IPS DF 6.9 (cell line): Measurements from ENCODE around the gene L1CAM.

Experiments
- DNase-seq: peaks from one replicate; pipeline ENCODE4 v3.0.0-alpha.2; 2013; ENCODE audit warnings: low read depth, low spot score
- H3K27ac ChIP-seq: one replicate; pipeline ENCODE4 v1.5.1; 2013; ENCODE audit warnings: low read length, control low read depth
- H3K27me3 ChIP-seq: 2 replicates; pipeline ENCODE4 v1.6.1; 2013; ENCODE audit warnings: mild to moderate bottlenecking, low read length; ENCODE audit not compliant: control insufficient read depth, insufficient read depth
- H3K36me3 ChIP-seq: 2 replicates; pipeline ENCODE4 v1.6.1; 2013; ENCODE audit warnings: low read length; ENCODE audit not compliant: control insufficient read depth, insufficient read depth
- H3K4me1 ChIP-seq: 2 replicates; pipeline ENCODE4 v1.6.1; 2013; ENCODE audit warnings: low read length; ENCODE audit not compliant: control insufficient read depth, insufficient read depth
- H3K4me3 ChIP-seq: 2 replicates; pipeline ENCODE4 v1.5.1; 2013; ENCODE audit warnings: mild to moderate bottlenecking, low read length
- H3K9me3 ChIP-seq: 2 replicates; pipeline ENCODE4 v1.6.1; 2013; ENCODE audit warnings: low read length, inconsistent platforms; ENCODE audit not compliant: control insufficient read depth, insufficient read depth
- WGBS: extraction: QIAGEN DNeasy Blood & Tissue Kit; methylation state at CpG from one replicate; pipeline ENCODE4 v1.1.7; 2013; ENCODE audit warnings: mixed read lengths, missing lambda C conversion rate; ENCODE audit not compliant: insufficient read length, insufficient coverage; 5-methylcytosine and 5-hydroxymethylcytosine counted together

Gene L1CAM

DNA sequence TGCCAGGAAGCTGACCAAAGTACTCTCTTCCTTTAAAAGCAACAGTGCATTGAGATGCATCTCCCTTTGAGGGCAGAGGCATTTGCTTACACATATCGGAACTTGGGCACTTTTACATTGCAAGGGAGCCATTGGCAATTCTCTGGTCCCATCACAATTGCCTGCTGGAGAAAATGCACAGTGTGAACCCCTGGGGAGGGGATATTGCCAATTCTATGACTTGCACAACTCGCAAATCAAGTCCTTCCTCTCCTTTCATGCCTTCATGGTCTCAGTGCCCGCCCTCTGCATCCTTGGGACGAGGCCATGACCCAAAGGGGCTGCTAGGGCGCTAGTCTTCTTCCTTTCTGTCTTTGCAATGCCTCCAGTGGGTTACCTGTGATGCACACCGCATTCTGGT is 40.8 kb downstream of the L1CAM start:
- DNase-seq = peak; percentile 45
- H3K27me3 ChIP-seq = no peaks in the 10 kb centered on the region
- no peak overlapping the region for H3K4me3 ChIP-seq
- no peaks in the 10 kb centered on the region for H3K4me1 ChIP-seq
- H3K9me3 ChIP-seq = no peaks in the 10 kb centered on the region
- H3K36me3 ChIP-seq = no peaks in the 10 kb centered on the region
- H3K27ac ChIP-seq = peak overlapping the region; percentile 67
- WGBS = no CpG with 5 or more reads among the region's 6 CpGs

GRCh38 chrX:153844509-153845082 is 41.4 kb downstream of the L1CAM start:
- DNase-seq = peak; percentile 47
- no peaks in the 10 kb centered on the region for H3K36me3 ChIP-seq
- H3K4me3 ChIP-seq = no peak overlapping the region
- no peak overlapping the region for H3K27ac ChIP-seq
- H3K9me3 ChIP-seq = no peaks in the 10 kb centered on the region
- no CpG with 5 or more reads among the region's 6 CpGs for WGBS
- no peaks in the 10 kb centered on the region for H3K4me1 ChIP-seq
- no peaks in the 10 kb centered on the region for H3K27me3 ChIP-seq

- no CpG with 5 or more reads among the region's 6 CpGs for WGBS
- no peaks in the 10 kb centered on the region for H3K36me3 ChIP-seq
- no peaks in the 10 kb centered on the region for H3K27me3 ChIP-seq
- DNase-seq = no peak
- peaks cover 1% of the 10 kb centered on the region; the same call in 1 of the 2 replicates for H3K4me1 ChIP-seq
- H3K4me3 ChIP-seq = no peak overlapping the region
- no peaks in the 10 kb centered on the region for H3K9me3 ChIP-seq
- H3K27ac ChIP-seq = no peak overlapping the region
Observed at GRCh38 chrX:153836921-153837320, 49.1 kb downstream of the L1CAM start.

- peaks cover 2% of the 10 kb centered on the region; the same call in 1 of the 2 replicates for H3K4me1 ChIP-seq
- H3K9me3 ChIP-seq = no peaks in the 10 kb centered on the region
- H3K27ac ChIP-seq = no peak overlapping the region
- no peaks in the 10 kb centered on the region for H3K27me3 ChIP-seq
- H3K36me3 ChIP-seq = no peaks in the 10 kb centered on the region; the same call in 1 of the 2 replicates
- no peak for DNase-seq
- no peak overlapping the region for H3K4me3 ChIP-seq
- no CpG with 5 or more reads among the region's 10 CpGs for WGBS
Observed at GRCh38 chrX:153832728-153833127, 53.2 kb downstream of the L1CAM start.

DNA sequence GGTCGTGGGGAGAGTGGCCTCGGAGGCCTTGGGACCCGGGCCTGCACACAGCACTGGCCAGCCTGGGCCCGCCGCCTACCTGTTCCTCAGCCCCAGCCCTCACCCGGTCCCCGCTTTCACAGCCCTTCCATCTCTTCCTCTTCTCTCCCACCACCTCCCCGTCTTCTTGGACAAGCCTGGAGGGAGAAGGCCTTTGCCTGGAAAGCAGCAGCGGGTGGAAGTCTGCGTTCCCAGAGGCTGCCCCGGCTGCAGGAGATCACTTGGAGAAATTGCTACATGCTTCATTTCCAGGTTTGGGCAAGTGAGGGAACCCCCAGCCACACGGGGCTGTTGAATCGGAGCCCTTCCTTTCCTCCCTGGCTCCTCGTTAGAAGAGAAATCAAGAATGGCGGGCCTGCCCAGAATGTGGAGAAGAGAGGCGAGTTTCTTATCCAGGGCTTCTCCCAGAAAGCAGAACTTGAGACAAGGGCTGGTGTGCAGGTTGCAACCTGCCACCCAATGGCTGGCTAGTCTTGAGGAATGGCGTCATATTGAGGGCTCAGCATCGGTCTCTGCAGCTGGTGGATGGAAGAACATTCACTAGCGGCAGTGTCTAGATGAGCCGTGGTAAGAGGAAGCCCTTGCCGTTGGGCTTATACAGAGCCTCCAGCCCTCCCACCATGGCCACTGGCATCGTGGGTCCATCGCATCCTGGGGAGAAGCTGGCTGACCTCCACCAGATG is 54.4 kb downstream of the L1CAM start:
- no CpG with 5 or more reads among the region's 23 CpGs for WGBS
- Histone ChIP-seq H3K27me3 (no peaks in the 10 kb centered on the region), H3K4me3 (peak overlapping the region; percentile 6; the same call in 1 of the 2 replicates), H3K9me3 (no peaks in the 10 kb centered on the region), H3K36me3 (no peaks in the 10 kb centered on the region; the same call in 1 of the 2 replicates), H3K27ac (no peak overlapping the region), H3K4me1 (peaks cover 2% of the 10 kb centered on the region; the same call in 1 of the 2 replicates)
- no peak for DNase-seq

DNA sequence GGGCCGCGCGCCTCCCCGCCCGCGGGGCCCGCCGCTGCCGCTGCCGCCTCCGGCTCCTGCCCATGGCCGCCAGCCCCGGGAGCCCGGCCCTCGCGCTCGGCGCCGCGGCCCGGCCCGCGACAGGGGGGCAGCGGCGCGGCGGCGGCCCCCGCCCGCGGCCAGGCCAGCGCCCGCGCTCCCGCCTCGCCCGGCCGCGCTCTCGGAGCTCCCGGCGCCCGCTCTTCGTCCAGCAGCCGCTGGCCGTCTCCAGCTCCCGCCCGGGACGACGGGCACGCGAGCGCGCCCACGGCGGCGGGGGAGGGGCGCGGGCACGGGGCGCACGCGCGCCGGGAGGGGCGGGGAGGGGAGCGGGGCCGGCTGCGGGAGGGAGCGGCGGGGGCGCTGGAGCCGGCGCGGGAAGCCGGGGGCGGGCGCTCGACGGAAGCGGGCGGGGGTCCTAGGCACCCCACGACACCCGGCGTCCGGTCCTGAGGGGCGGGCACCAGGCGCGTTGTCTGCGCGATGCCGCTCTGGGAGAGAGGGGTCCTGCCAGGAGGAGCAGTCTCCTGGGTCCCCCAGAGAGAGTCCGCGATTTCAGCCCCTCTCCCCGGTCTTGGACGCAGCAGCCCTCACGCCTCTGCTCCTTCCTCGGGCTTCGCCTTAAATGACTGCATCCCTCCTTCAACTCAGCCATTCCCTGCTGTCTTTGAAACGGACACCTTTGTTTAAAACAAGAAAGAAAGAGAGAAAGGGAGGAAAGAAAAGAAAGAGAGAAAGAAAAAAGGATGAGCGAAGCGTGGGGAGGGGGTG is 55.1 kb downstream of the L1CAM start:
- no peaks in the 10 kb centered on the region; the same call in 1 of the 2 replicates for H3K36me3 ChIP-seq
- H3K27me3 ChIP-seq = no peaks in the 10 kb centered on the region
- no peaks in the 10 kb centered on the region for H3K9me3 ChIP-seq
- peaks cover 2% of the 10 kb centered on the region; the same call in 1 of the 2 replicates for H3K4me1 ChIP-seq
- H3K4me3 ChIP-seq = peak overlapping the region; percentile 76; the same call in 1 of the 2 replicates
- H3K27ac ChIP-seq = no peak overlapping the region
- no CpG with 5 or more reads among the region's 102 CpGs for WGBS
- no peak for DNase-seq

- Histone ChIP-seq H3K4me1 (peaks cover 3% of the 10 kb centered on the region), H3K9me3 (no peaks in the 10 kb centered on the region), H3K27ac (no peak within 1 kb of the TSS), H3K27me3 (no peaks in the 10 kb centered on the region), H3K36me3 (no peaks in the 10 kb centered on the region; the same call in 1 of the 2 replicates), H3K4me3 (peak within 1 kb of the TSS; percentile 76)
- WGBS = no CpG with 5 or more reads among the region's 97 CpGs
- DNase-seq = no peak
Observed at GRCh38 chrX:153829799-153830639, 56.0 kb downstream of the L1CAM start, which contains the start of gene PDZD4. Gene PDZD4, minus strand, starts transcription at chrX:153830544. Its CDS starts 246 bp downstream, at chrX:153830298.

DNA sequence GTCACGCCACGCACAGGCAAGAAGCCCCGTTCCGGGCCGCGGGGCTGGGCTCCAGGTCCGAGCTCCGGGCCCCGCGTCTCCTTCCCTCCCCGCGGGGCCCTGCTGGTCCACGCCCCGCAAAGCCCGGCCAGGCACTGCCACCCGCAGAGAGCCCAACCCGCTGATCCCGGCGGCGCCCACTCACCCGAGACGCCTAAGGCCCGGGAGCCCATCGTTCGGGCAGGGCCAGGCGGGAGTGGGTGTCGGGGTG is 56.5 kb downstream of the L1CAM start:
- no peaks in the 10 kb centered on the region for H3K27me3 ChIP-seq
- DNase-seq = no peak
- H3K4me3 ChIP-seq = peak overlapping the region; percentile 76
- whole genome bisulfite sequencing = no CpG with 5 or more reads among the region's 27 CpGs
- no peaks in the 10 kb centered on the region; the same call in 1 of the 2 replicates for H3K36me3 ChIP-seq
- H3K27ac ChIP-seq = no peak overlapping the region
- no peaks in the 10 kb centered on the region for H3K9me3 ChIP-seq
- peaks cover 6% of the 10 kb centered on the region for H3K4me1 ChIP-seq

GRCh38 chrX:153828723-153829548 is 57.0 kb downstream of the L1CAM start:
- no peaks in the 10 kb centered on the region; the same call in 1 of the 2 replicates for H3K36me3 ChIP-seq
- DNase-seq = no peak
- no peaks in the 10 kb centered on the region for H3K9me3 ChIP-seq
- no CpG with 5 or more reads among the region's 50 CpGs for WGBS
- no peaks in the 10 kb centered on the region for H3K27me3 ChIP-seq
- no peak overlapping the region for H3K27ac ChIP-seq
- peak overlapping the region; percentile 76 for H3K4me3 ChIP-seq
- peaks cover 8% of the 10 kb centered on the region for H3K4me1 ChIP-seq
